Hematopoietic multipotent progenitor cell treated with erythropoietin and hydrocortisone succinate and interleukin-3 and kit ligand, for 6 days (in vitro differentiated cells): ENCODE data around the gene TMEM214.
A peak's percentile ranks its signal among the peaks of the same experiment; 100 is the strongest.

ENCODE experiments used
- DNase-seq: peaks from one replicate; pipeline ENCODE4 v3.0.0-alpha.2; 2015

Gene TMEM214

GRCh38 chr2:27086090-27086723, 53.4 kb downstream of the TMEM214 start:
- DNase-seq: peak; percentile 94

- no peak for DNase-seq
Measured at GRCh38 chr2:27086724-27087593, 54.2 kb downstream of the TMEM214 start, which contains the start of gene KHK. Gene KHK, plus strand, starts transcription at chr2:27086772. Its CDS starts 488 bp downstream, at chr2:27087260.

GRCh38 chr2:27087823-27088410, 55.2 kb downstream of the TMEM214 start:
- no peak for DNase-seq

GRCh38 chr2:27088634-27089033, 55.9 kb downstream of the TMEM214 start:
- DNase-seq: peak; percentile 84

- no peak for DNase-seq
Measured at GRCh38 chr2:27089111-27089954, 56.6 kb downstream of the TMEM214 start.
